OCI-LY1 (cell line): ENCODE results near the gene POLR2L.

Experiments
- H2AFZ ChIP-seq: fragments of 200-600 bp; sonication (generic), shearing (Covaris generic); 2 replicates; pipeline ENCODE4 v1.6.0; 2014; ENCODE audit warnings: antibody characterized with exemption, mild to moderate bottlenecking, low read length
- H3F3A ChIP-seq: fragments of 200-600 bp; sonication (generic), shearing (Covaris generic); 2 replicates; pipeline ENCODE4 v1.6.0; 2014; ENCODE audit warnings: mild to moderate bottlenecking, antibody characterized with exemption, low read length, moderate library complexity; ENCODE audit not compliant: insufficient read depth
- H3K27ac ChIP-seq: fragments of 200-600 bp; sonication (generic); 2 replicates; pipeline ENCODE4 v1.5.1; 2014; ENCODE audit warnings: low read length, mixed run types, mild to moderate bottlenecking, low read depth; ENCODE audit not compliant: poor library complexity, severe bottlenecking
- H3K27me3 ChIP-seq: fragments of 200-600 bp; sonication (generic); 2 replicates; pipeline ENCODE4 v1.6.0; 2014; ENCODE audit warnings: antibody characterized with exemption, mild to moderate bottlenecking, low read length, moderate library complexity; ENCODE audit not compliant: insufficient read depth
- H3K36me3 ChIP-seq: fragments of 200-600 bp; sonication (generic); 2 replicates; pipeline ENCODE4 v1.6.1; 2014; ENCODE audit warnings: mild to moderate bottlenecking, antibody characterized with exemption, low read length, moderate library complexity, mixed read lengths; ENCODE audit not compliant: insufficient read depth
- H3K4me1 ChIP-seq: fragments of 200-600 bp; sonication (generic); 2 replicates; pipeline ENCODE4 v1.5.1; 2014; ENCODE audit warnings: mild to moderate bottlenecking, low read length, moderate library complexity; ENCODE audit not compliant: insufficient read depth, severe bottlenecking
- H3K4me2 ChIP-seq: fragments of 200-600 bp; sonication (generic), shearing (Covaris generic); 2 replicates; pipeline ENCODE4 v1.6.1; 2014; ENCODE audit warnings: low read length
- H3K4me3 ChIP-seq: fragments of 200-600 bp; sonication (generic); 2 replicates; pipeline ENCODE4 v1.5.1; 2014; ENCODE audit warnings: low read length, low read depth, mild to moderate bottlenecking, mixed read lengths; ENCODE audit not compliant: poor library complexity, severe bottlenecking
- H3K79me2 ChIP-seq: fragments of 200-600 bp; shearing (Covaris generic); 2 replicates; pipeline ENCODE4 v1.6.1; 2016; ENCODE audit warnings: mixed run types, low read length, mixed read lengths; ENCODE audit not compliant: insufficient read depth
- H3K9ac ChIP-seq: fragments of 200-600 bp; sonication (generic), shearing (Covaris generic); 2 replicates; pipeline ENCODE4 v1.6.1; 2014; ENCODE audit warnings: mild to moderate bottlenecking, low read length, mixed read lengths
- H3K9me2 ChIP-seq: fragments of 200-600 bp; sonication (generic), shearing (Covaris generic); 2 replicates; pipeline ENCODE4 v1.6.1; 2014; ENCODE audit warnings: low read depth, mild to moderate bottlenecking, low read length, mixed read lengths
- H3K9me3 ChIP-seq: fragments of 200-600 bp; shearing (Covaris generic); 2 replicates; pipeline ENCODE4 v1.6.1; 2014; ENCODE audit warnings: low read length, mixed read lengths
- H4K20me1 ChIP-seq: fragments of 200-600 bp; sonication (generic), shearing (Covaris generic); 2 replicates; pipeline ENCODE4 v1.6.0; 2016; ENCODE audit warnings: mild to moderate bottlenecking, low read length; ENCODE audit not compliant: insufficient read depth
- EZH2 ChIP-seq: fragments of 200-600 bp; sonication (generic), shearing (Covaris generic); IDR thresholded peaks from 2 replicates; pipeline ENCODE4 v1.8.0; 2017; ENCODE audit warnings: borderline replicate concordance, mixed run types, mild to moderate bottlenecking, antibody characterized with exemption, low read length, moderate library complexity, mixed read lengths
- TF ChIP-seq, protein P1 (sequence below): fragments of 200-600 bp; sonication (generic), shearing (Covaris generic); IDR thresholded peaks from 2 replicates; pipeline ENCODE4 v1.5.1; 2017; ENCODE audit warnings: mild to moderate bottlenecking, antibody characterized with exemption, low read length, moderate library complexity, mixed read lengths

Gene POLR2L

DNA sequence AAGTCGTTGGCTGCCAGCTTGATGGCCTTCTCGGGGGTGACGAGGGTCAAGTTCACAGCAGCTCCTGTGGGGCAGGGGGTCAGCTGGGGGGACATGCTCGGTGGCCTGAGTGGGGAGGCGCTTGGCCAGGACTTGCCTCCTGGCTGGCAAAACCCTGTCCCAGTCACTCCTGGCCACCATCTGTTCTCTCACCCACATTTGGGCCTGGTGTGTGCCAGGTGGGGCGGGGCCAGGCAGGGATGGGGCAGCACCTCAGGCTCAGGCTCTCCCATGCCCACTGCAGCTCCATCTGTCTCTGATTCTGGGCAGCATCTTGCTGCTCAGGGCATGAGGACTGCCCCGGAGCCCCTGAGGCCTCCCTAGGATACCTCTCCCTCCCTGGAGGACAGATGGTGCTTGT lies 48.8 kb downstream of the POLR2L start:
- no peaks in the 10 kb centered on the region for H3K9me3 ChIP-seq
- H3K4me2 ChIP-seq: no peak overlapping the region
- no peaks in the 10 kb centered on the region for H3F3A ChIP-seq
- H3K9ac ChIP-seq: no peak overlapping the region
- H2AFZ ChIP-seq: no peak overlapping the region
- no peak for TF ChIP-seq EZH2
- TF ChIP-seq, protein P1, sequence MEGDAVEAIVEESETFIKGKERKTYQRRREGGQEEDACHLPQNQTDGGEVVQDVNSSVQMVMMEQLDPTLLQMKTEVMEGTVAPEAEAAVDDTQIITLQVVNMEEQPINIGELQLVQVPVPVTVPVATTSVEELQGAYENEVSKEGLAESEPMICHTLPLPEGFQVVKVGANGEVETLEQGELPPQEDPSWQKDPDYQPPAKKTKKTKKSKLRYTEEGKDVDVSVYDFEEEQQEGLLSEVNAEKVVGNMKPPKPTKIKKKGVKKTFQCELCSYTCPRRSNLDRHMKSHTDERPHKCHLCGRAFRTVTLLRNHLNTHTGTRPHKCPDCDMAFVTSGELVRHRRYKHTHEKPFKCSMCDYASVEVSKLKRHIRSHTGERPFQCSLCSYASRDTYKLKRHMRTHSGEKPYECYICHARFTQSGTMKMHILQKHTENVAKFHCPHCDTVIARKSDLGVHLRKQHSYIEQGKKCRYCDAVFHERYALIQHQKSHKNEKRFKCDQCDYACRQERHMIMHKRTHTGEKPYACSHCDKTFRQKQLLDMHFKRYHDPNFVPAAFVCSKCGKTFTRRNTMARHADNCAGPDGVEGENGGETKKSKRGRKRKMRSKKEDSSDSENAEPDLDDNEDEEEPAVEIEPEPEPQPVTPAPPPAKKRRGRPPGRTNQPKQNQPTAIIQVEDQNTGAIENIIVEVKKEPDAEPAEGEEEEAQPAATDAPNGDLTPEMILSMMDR: no peak
- no peaks in the 10 kb centered on the region; the same call in 1 of the 2 replicates for H3K27me3 ChIP-seq
- H4K20me1 ChIP-seq: no peaks in the 10 kb centered on the region
- peaks cover 35% of the 10 kb centered on the region for H3K4me1 ChIP-seq
- H3K9me2 ChIP-seq: no peaks in the 10 kb centered on the region
- H3K27ac ChIP-seq: no peak overlapping the region
- peaks cover 9% of the 10 kb centered on the region; the same call in 1 of the 2 replicates for H3K36me3 ChIP-seq
- H3K4me3 ChIP-seq: no peak overlapping the region
- H3K79me2 ChIP-seq: no peaks in the 10 kb centered on the region

DNA sequence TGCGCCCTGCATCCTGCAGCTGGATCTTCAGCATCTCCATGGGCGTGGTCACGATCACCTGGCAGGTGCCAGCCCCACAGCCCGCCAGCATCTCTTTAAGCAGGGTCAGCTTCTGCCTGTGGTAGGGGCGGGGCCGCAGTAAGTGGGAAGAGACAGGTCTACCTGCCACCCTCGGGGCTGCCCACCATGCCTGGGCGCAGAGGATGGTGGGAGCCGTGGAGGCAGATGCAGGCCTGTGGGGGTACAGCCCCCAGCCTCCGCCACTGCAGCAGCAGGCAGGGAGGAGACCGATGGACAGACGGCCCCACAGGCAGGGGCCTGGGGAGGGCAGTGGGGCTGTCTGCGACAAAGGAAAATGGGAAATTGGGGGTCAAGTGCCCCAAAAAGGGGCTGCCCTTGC lies 49.5 kb downstream of the POLR2L start:
- Histone ChIP-seq H3K27me3 (no peaks in the 10 kb centered on the region; the same call in 1 of the 2 replicates), H3K4me1 (peaks cover 42% of the 10 kb centered on the region), H3K4me2 (no peak overlapping the region), H3K27ac (no peak overlapping the region), H3K36me3 (peaks cover 9% of the 10 kb centered on the region; the same call in 1 of the 2 replicates), H3K4me3 (no peak overlapping the region), H2AFZ (no peak overlapping the region), H4K20me1 (no peaks in the 10 kb centered on the region), H3K79me2 (no peaks in the 10 kb centered on the region), H3K9me3 (no peaks in the 10 kb centered on the region), H3F3A (no peaks in the 10 kb centered on the region), H3K9me2 (no peaks in the 10 kb centered on the region), H3K9ac (no peak overlapping the region)
- TF ChIP-seq, protein P1: no peak
- TF ChIP-seq EZH2: no peak

DNA sequence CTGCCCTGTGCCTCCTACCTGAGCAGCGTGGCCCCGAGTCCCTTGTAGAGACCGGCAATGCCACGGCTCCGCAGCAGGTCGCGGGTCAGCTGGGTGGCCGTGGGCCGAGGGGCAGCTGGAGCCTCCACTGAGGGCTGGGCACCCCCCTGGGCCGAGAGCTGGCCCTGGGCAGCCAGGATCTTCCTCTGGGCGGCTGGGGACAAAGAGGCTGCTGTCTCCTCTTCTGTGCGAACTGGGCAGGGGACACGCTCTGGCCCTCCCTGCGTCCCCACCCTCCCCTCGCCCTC lies 49.9 kb downstream of the POLR2L start:
- no peak overlapping the region for H3K27ac ChIP-seq
- H3K36me3 ChIP-seq: peaks cover 9% of the 10 kb centered on the region; the same call in 1 of the 2 replicates
- no peaks in the 10 kb centered on the region; the same call in 1 of the 2 replicates for H3K27me3 ChIP-seq
- H3F3A ChIP-seq: no peaks in the 10 kb centered on the region
- peaks cover 46% of the 10 kb centered on the region for H3K4me1 ChIP-seq
- H3K79me2 ChIP-seq: no peaks in the 10 kb centered on the region
- no peak overlapping the region for H3K4me2 ChIP-seq
- H4K20me1 ChIP-seq: no peaks in the 10 kb centered on the region
- no peaks in the 10 kb centered on the region for H3K9me3 ChIP-seq
- H2AFZ ChIP-seq: no peak overlapping the region
- no peak for TF ChIP-seq EZH2
- TF ChIP-seq, protein P1: no peak
- no peaks in the 10 kb centered on the region for H3K9me2 ChIP-seq
- H3K9ac ChIP-seq: no peak overlapping the region
- H3K4me3 ChIP-seq: no peak overlapping the region
